T-helper 9 cell (primary cell): ENCODE data around the gene ASPHD2.
"Not testable (repeated sequence)": the region's sequence is repeated elsewhere in the genome, so short reads cannot be mapped to it uniquely, and the experiment has no call there.

Experiments
- DNase-seq: peaks from one replicate; pipeline ENCODE4 v3.0.0-alpha.2; 2020

The ASPHD2 gene

DNA sequence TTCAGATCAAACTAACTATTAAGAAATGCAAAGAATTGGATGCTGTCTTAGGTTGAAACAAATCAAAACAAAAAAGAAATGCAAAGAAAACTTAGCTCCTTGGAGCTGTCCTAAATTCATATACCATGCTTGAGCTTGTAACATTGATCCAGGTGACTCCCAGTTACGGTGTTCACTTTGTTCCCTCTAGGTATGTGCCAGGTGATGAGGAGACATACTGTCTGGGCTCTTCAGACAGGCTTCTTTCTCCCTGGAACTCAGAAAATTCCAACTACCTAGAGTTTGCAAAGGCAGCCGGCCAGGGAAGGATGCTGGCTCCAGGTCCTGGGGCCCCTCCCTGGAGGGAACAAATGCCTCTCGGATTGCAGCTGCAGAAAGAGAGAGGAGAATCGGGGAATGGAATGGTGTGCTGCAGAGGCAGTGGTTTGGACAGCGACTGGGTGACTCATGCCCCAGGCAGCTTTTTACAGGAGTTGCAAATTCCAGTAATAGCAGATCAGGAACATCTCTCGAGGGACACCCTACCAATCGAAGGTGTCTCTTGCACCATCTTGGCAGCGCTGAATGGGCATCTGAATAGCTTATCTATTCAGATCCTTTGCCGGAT lies 12.3 kb upstream of the ASPHD2 start:
- no peak for DNase-seq

DNA sequence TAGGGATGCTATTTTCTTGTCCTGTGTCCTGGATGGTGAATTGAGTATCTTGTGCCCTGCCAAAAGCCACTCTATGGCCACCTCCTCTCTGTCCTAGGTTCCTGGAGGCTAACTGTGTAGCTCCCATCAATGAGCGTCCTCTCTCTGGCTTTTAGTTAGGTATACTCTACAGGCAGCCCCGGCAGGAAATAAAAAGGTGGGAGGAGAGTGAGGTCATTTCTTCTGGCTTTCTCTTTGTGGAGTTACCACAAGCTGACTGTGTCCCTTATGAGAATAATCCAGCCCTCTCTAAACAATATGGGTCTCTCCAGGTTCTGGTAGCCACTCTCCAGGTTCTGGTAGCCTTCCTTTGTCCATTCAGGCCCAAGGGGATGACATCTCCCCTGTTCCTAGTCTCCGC lies 11.7 kb upstream of the ASPHD2 start:
- DNase-seq = no peak

DNA sequence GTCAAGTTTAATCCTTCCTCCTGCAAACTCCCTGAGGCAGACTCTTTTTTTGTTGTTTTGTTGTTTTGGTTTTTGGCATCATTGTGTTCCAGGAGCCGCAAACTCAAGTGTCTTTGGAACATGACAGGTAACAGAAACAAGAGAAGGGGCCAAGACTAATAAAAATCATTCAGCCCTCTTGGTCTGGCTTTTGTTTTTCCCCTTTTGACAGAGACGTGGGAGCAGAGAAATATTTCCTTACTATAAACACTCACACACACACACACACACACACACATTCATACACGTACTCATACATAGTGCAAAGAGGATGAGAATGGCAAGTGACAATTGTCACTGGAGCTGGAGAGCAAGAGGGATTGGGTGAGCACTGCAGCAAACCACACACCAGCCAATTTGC lies 10.4 kb upstream of the ASPHD2 start:
- no peak for DNase-seq

DNA sequence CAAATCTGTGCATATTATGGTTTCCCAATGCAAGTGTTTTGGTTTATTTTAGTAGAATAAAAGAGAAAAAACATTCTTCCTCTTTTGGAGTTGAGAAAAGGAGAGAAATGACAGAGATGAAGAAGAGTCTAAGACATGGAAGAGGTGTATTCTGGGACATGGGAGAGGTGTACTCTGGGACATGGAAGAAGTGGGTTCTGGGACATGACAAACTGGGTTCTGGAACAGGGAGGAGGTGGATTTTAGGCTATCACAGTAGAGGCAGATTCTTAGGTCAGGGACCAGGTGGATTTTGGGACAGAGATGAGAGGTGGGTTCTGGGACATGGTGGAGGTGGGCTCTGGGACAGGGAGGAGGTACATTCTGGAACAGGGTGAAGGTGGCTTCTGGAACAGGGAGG lies 2.1 kb upstream of the ASPHD2 start:
- no peak for DNase-seq

DNA sequence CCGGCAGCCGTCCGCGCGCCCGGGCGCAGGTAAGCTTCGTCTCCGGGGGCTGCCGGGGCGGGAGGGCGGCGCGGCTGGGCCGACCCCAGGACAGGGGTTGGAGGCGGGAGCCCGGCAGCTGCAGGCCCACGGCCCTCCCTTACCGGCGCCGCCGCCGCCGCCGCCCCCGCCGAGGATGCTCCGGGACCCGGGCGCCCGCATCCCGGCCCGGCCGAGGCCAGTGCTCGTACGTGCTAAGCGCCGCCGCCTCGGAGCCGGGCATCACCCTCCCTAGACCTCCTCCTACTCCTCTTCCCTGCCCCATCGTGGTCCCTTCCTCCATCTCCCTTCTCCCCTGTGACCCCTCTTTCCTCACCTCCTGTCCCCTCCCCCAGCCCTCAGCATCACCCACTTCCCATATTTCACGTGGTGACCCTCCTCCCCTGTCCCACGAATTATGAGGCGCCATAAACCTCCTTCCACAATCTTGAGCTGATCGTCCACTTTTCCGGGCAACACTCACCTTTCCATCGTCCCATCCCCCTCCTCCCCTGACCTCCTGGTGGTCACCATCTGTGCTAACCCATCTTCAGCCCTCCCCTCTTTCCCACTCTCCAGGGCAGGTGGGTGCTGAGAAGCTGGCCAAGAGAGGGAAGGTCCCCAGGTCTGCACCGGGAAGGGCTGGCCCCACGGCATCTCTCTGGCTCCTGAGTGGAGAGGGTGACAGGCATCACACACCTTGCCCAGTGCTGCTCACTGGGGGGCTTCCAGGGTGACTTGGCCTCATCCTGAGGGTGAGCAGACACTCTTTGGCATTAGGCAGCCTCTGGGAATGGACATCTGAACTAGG lies 612 bp downstream of the ASPHD2 start:
- no peak for DNase-seq

DNA sequence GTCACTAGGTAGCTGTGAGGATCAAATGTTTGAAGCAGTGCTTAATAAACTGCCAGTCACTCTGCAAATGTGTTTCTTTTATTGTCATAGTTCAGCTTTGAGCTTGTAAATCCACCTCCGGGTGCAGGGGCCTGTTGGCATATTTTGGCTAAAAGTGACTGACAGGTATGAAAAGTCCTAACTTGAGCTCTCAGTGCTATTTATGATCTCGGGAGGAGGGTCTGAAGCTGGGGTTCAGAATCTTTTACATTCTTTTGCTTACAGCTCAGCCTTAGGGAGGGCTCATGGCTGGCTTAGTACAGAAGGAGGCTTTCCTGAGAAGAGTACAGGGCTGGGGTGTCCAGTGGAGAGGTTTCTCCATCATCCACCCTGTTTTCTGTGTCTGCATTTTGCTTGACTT lies 1.5 kb downstream of the ASPHD2 start:
- DNase-seq = no peak

DNA sequence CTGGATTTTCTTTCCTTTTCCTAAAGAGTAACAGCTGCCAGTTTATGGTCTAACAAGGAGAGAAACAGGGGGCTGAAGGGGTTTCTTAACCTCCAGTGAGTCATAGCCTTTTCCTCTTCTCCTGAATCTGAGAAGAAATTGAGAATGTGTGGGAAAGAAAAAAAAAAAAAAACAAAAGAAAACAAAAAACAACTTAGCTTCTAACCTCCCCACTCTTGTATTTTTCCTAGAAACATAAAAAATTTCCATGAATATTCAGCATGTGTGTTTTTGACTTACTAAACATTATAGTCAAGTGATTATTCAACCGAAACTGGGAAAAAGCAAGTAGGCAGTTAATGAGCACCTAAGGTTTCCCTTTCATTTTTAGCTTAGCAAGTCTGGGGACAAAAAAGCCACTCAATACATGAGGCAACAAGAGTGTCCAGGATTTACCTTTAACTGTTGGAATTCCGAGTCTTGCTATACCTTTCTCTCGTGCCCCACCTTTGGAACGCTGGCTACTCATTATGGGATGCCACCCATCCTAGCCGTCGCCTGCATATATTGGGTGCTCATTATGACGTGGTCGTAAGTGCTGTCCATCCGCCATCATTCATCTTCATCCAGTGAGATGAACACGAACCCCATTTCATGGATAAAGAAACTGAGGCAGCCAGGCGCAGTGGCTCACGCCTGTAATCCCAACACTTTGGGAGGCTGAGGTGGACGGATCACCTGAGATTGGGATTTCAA lies 2.4 kb downstream of the ASPHD2 start:
- no peak for DNase-seq

DNA sequence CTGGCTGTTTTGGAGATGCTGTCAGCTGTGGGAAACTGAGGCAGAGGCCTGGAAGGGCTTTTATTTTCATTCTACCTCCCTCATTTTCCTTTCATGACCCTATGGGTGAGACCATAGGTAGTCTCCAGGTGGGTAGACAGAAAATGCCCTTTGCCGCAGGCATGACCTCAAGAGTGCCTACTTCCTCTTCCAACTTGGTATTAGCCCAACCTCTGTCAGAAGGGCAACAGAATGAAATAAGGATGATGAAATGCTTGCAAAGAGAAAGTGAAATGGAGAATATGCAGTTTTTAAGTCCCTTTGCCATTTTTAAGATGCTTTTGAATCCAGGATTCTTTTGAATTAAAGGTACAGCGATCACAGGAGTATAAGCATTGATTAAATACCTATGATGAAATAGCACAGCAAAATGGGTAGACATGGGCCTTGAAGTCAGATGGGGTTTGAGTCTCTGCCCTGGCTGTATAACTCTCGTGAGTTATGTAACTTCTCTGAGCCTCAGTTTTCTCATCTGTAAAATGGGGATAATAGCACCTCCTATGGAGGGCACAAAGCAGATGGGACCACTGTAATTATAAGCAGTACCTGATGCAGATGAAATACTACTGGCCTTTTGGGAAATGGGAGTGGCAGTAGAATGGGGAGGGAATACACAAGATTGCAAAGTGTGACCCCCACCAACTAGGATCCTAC lies 3.7 kb downstream of the ASPHD2 start:
- DNase-seq = no peak

DNA sequence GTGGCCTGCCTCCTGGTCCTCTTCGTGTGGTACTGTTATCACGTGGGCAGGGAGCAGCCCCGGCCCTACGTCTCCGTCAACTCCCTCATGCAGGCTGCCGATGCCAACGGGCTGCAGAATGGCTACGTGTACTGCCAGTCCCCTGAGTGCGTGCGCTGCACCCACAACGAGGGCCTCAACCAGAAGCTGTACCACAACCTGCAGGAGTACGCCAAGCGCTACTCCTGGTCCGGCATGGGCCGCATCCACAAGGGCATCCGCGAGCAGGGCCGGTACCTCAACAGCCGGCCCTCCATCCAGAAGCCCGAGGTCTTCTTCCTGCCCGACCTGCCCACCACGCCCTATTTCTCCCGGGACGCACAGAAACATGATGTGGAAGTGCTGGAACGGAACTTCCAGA lies 4.7 kb downstream of the ASPHD2 start:
- DNase-seq = no peak

DNA sequence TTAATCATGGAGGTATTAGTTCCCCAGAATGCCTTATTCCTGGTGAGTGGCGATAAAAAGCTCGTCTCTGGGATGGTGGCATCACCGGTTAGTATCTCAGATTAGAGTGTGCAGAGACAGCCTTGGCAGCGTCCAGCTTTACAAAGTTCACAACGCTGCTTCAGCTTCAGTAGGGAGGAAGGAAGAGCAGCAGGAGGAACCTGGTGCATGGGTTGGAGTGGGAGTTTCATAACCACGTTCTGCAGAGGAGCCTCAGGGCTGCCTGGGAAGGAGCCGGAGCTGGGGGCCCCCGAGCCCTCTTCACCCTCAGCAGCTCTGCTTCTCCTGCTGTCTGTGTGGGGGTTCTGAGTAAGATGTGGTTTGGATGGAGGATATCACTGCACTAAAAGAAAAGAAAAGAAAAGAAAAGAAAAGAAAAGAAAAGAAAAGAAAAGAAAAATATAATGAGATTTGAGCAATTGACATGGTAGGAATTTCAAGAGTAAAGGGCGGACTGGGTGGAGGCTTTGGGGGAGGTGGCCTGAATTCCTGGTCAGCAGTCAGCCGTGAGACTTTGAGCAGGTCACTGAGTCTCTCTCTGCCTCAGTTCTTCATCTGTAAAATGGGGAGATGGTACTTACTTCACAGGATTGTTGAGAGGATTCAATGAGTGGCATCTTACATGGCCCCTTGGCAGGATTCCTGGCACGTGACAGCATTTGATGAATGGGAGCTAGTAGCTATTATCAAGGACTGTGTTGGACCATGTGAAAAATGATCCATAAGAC lies 6.5 kb downstream of the ASPHD2 start:
- no peak for DNase-seq

DNA sequence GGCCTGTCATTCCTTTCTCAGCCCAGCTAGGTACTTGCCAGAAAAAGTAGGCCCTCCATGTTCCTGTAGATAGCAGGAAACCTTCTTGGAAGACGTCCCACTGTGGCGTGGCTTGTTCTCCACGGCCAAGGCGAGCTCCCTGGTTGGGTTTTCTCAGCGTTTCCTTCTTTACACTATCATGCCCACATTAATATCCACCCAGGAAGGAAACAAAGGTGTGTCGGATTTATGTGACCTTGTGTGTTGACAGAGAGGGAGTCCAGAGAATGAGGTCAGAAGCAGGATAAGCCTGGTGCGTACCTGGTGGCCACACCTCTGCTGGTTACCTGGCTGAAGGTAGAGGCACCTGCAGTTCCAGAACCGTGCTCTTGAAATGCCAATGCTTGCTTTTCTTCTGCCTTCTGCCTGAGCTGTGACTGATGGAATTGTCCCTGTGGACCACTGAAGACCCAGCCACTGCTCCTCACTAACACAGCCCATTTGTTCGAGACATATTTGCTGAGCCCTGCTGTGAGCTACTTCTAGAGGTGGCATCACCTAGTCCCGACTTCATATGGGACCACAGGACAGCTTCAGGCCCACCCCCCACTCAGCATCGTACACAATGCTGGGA lies 7.9 kb downstream of the ASPHD2 start:
- no peak for DNase-seq

DNA sequence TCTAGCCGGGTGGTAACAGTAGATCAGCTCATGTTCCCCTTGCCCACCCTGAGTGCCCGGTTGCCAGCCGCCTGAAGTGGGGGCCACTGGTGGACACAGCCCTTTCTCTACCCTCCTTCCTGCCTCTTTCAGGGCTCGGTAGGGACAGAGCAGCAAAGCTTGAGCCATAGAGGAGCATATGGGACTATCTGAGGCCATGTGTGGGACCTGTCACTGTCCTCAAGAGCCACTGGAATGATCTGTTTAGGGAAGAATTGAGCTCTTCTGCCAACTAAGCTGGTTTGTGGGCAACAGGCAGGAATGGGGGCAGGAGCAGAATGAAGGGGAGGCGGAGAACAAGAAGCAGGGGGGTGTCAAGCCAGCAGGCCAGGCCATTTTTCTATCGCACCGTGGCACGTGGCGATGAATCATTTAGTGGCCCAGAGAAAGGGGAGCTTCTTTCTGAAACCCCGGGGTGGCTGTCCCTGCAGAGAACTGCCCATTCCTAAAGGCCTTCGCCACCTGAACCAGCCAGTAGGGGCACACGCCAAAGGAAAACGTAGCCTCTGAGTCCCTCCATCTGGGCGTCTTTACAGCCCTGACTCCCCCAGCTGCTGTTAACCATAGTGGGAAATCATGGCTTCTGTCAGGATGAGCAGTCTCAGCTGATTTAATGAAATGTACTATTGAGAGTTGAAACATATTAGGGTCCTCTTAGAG lies 8.8 kb downstream of the ASPHD2 start:
- no peak for DNase-seq

DNA sequence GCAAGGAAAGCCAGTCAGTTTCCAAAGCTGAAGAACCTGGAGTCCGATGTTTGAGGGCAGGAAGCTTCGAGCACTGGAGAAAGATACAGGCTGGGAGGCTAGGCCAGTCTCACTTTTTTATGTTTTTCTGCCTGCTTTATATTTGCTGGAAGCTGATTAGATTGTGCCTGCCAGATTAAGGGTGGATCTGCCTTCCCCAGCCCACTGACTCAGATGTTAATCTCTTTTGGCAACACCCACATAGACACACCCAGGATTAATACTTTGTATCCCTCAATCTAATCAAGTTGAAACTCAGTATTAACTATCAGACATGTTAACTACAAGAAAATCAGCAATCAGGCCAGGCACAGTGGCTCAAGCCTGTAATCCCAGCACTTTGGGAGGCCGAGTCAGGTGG lies 9.7 kb downstream of the ASPHD2 start:
- not testable (repeated sequence) for DNase-seq

DNA sequence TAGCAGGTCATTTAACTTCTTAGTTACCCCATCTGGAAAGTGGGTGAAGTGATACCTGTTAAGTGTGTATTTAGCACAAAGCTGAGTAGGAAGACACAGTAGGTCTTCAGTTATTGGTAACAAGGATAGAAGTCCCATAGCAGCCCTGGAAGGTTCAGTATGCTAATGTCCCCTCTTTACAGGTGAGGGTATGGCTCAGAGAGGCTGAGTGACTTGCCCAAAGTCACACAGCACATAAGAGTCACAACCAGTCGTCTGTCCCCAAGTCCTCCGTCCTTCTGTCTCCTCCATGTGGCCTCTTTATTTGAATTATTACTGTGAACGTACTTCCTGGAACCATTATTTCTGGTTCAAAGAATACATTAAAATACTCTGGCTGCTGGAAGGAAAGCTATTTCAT lies 10.5 kb downstream of the ASPHD2 start:
- no peak for DNase-seq

DNA sequence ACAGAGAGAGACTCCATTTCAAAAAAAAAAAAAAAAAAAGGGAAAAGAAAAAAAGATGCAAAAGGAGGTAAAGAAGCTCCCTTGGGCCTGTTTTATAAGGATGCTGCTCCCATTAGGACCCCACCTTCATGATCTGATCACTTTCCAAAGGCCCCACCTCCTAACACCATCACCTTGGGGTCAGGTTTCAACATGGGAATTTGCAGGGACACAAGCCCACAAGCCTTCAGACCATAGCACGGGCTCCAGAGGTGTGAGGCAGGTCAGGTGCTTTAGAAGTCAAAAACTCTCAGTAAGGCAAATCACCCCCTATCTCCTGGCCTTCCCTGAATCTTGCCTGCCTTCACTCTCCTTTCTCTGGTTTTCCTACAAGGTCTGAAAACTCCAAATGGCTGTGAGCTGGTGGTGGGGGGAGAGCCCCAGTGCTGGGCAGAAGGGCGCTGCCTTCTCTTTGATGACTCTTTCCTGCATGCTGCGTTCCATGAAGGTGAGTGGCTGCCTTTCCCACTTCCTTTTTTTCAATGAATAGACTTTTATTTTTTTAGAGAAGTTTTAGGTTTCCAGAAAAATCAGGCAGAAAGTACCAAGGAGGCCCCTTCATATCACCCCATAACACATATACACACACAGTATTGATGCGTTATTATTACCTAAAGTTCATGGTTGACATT lies 13.2 kb downstream of the ASPHD2 start:
- no peak for DNase-seq

DNA sequence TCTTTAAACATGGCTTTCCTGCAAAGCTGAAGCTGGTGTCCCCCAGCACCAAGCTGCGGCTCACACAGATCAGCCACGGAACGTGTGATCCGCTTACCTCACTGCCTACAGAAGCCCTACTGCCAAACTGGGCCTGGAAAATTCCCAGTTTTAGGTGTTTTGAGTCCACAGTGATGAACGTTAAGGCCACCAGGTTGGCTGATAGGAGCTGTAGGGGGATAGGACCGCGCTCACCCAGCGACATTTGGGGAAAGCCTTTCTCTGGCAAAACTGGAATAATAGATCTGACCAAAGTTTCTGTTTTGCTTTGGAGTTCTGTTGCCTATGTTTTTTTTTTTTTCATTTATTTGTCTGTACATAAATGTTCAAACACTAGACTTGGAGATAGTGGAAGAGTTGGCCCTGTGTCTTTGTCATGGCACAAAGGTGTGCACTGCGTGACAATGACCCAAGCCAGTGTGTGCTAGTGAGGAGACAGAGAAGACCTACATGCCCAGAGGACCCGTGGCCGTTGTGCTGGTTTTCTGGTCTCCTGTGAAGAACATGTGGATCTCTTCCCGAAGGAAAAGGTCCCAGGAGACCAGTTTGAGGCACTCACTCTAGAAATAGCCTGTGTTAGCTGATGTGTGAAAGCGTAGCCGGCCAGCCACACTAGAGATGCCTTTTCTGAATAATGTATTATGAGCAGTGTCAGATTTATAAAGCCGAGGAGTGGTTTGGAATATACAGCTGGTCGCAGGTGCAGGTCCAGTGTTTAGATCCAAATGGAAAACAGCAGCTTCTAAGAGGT lies 15.0 kb downstream of the ASPHD2 start:
- no peak for DNase-seq

DNA sequence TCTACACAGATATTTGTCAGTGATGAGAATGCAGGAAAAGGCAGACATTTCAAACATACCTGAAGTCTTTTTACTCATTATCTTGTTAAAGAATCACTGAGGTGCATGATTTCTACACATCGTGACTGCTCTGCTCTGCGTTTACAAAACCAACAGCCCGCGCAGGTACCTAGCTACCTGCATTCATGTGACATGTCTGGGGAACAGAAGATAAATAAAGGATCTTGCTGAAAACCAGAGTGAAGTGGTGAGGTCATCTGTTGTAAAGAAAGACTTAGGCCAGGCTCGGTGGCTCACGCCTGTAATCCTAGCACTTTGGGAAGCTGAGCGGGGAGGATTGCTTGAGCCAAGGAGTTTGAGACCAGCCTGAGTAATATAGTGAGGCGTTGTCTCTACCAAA lies 15.7 kb downstream of the ASPHD2 start:
- DNase-seq = no peak

DNA sequence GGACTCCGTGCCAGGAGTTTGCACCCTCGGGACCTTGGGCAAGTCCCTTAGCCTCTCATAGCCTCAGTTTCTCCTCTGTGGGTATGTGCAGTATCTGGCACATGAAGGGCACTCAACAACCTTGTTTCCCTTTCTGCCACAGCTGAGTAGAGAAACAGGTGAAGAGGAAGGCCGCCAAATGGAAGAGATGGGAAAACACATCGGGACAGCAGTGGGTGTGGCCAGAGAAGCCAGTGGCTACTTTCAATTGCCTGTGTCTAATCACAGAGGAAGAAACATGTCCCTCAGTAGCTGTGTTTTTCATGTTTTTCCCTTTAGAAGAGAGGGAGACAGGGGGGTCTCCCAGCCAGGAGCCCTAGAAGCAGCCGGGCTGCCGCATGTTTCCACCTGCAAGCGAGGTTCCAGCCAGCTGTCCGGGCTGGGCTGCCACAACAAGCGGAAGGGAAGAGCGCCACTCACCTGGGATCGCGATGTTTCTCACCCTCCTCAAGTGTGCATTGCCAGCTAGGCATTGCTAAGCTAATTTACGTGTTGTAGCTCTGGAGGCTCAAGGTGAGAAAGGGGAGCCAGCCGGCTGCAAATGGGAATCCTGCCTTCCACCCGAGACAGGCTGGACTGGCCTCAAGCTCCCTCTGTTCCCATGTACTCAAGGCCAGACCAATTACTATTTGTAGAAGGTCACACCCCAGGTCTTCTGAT lies 16.7 kb downstream of the ASPHD2 start:
- DNase-seq = no peak

DNA sequence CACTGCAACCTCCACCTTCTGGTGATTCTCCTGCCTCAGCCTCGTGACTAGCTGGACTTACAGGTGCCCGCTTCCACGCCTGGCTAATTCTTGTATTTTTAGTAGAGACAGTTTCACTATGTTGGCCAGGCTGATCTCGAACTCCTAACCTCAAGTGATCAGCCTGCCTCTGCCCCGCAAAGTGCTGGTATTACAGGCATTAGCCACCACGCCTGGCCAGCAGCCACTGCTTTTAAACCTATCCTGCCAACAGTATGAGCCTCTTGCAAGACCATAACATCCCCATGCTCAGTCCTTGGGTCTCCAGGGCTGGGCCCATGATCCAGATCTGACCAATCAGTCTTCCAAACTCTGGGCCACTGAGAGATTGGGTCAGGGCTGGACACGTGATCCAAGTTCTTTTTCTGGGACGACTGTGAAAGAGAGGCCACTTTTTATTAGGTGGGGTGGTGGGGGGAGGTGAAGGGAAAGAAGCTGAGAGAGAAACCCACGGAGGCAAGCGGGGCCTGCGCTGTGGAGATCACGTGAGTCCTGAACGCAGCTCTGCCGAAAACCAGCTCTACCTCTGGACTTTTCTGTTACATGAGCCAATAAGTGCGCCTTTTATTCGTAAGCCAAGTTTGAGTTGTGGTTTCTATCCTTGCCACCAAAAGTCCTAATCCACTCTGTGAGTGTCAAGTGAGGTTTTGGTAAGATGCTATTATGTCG lies 17.9 kb downstream of the ASPHD2 start:
- DNase-seq = no peak
